HTERT RPE-1 (cell line): ENCODE results near the gene TRPM2.
"Not testable (repeated sequence)": the region's sequence is repeated elsewhere in the genome, so short reads cannot be mapped to it uniquely, and the experiment has no call there.

Source experiments
- in situ Hi-C: fragments of 300-500 bp; cut with MboI; formaldehyde crosslinking; loops from 4 replicates; pipeline ENCODE4 v1.14.3; 2020; ENCODE audit warnings: low sequenced_read_pairs

The TRPM2 gene

GRCh38 chr21:44333509-44334328 lies 19.7 kb upstream of the TRPM2 start:
- in situ Hi-C loops: no loop called here

GRCh38 chr21:44334329-44335030 lies 18.9 kb upstream of the TRPM2 start:
- in situ Hi-C loops: no loop called here

- in situ Hi-C loops: no loop called here
Measured at GRCh38 chr21:44335266-44336059, 18.0 kb upstream of the TRPM2 start.

GRCh38 chr21:44337449-44337848 lies 16.0 kb upstream of the TRPM2 start:
- in situ Hi-C loops: no loop called here

GRCh38 chr21:44337941-44338895 lies 15.2 kb upstream of the TRPM2 start:
- in situ Hi-C loops: no loop called here

- in situ Hi-C loops: no loop called here
Measured at GRCh38 chr21:44338971-44339910, 14.2 kb upstream of the TRPM2 start, which contains the start of gene CFAP410. Gene CFAP410, minus strand, starts transcription at chr21:44339390. Its CDS starts 196 bp downstream, at chr21:44339194.

- in situ Hi-C loops: not testable (repeated sequence)
Measured at GRCh38 chr21:44341726-44342458, 11.5 kb upstream of the TRPM2 start.

GRCh38 chr21:44342981-44343380 lies 10.4 kb upstream of the TRPM2 start:
- in situ Hi-C loops: not testable (repeated sequence)

- in situ Hi-C loops: no loop called here
Measured at GRCh38 chr21:44344541-44345183, 8.8 kb upstream of the TRPM2 start.

- in situ Hi-C loops: no loop called here
Measured at GRCh38 chr21:44345495-44345894, 7.9 kb upstream of the TRPM2 start.

GRCh38 chr21:44347911-44348451 lies 5.4 kb upstream of the TRPM2 start:
- in situ Hi-C loops: no loop called here

GRCh38 chr21:44348861-44349260 lies 4.6 kb upstream of the TRPM2 start:
- in situ Hi-C loops: no loop called here

GRCh38 chr21:44349416-44349846 lies 4.0 kb upstream of the TRPM2 start:
- in situ Hi-C loops: no loop called here

- in situ Hi-C loops: no loop called here
Measured at GRCh38 chr21:44349847-44350772, 3.3 kb upstream of the TRPM2 start.

- in situ Hi-C loops: no loop called here
Measured at GRCh38 chr21:44350773-44351481, 2.5 kb upstream of the TRPM2 start.
